Gastrocnemius medialis (tissue), 4 donors: ENCODE data around the gene NME3.

Experiments used
- POLR2A ChIP-seq, 2 donors: fragments of 450-650 bp; IDR thresholded peaks; one replicate each; pipeline ENCODE4 v1.6.1; 2017; ENCODE audit warnings: antibody characterized with exemption in 2 of 2, mild to moderate bottlenecking in 2 of 2, moderate library complexity in 2 of 2
- TF ChIP-seq, protein P1 (sequence below), 5 experiments: fragments of 450-650 bp in 3 of 5; fragments of 200-600 bp in 2 of 5; sonication (generic) in 2 of 5; IDR thresholded peaks in 4 of 5; conservative IDR thresholded peaks in 1 of 5; 1 replicate in 4 of 5; 2 replicates in 1 of 5; pipeline ENCODE4 v1.5.1; 2016 to 2019; ENCODE audit warnings: antibody characterized with exemption in 5 of 5, mild to moderate bottlenecking in 3 of 5, moderate library complexity in 3 of 5

DNA sequence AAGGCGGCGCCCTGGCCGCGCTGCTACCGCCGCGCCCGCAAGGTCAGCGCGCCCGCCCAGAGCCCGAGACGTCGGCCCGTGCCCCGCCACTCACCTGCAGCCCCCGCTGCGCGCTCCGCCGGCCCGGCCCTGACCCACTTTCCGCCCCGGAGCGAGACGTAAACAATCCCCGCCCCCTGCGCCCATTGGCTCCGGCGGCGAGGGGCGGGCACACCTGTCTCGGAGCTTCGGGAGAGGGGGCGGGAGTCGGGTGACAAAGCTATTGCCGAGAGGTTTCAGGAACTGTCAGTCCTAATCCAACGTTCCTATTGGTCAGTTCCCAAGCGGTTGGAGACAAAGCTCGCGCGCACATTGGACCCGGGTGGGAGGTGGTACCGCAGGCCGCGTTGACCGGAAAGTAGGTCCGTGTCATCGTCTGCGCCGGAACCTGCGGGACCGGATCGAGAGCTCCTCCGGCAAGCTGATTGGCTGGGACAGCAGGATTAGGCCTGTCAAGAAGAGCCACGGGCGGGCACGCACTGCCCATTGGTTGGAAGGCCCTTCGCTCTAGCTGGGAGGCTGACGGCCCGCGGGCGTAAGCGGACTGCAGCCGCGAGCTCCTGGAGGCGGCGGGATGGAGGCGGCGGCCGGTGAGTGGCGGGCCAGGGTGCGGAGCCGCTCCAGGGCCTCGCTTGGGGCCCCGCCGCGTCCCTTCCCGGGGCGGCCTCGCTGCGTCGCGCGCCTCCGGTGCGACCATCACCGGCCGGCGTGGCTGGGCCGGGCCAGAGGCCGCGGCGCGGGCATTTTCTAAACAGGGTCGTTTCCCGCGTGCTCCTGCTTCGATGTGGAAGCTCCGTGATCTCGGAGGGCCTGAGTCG, 11.3 kb upstream of the NME3 start, which contains the start of the genes NUBP2 and SPSB3:
- TF ChIP-seq, protein P1, sequence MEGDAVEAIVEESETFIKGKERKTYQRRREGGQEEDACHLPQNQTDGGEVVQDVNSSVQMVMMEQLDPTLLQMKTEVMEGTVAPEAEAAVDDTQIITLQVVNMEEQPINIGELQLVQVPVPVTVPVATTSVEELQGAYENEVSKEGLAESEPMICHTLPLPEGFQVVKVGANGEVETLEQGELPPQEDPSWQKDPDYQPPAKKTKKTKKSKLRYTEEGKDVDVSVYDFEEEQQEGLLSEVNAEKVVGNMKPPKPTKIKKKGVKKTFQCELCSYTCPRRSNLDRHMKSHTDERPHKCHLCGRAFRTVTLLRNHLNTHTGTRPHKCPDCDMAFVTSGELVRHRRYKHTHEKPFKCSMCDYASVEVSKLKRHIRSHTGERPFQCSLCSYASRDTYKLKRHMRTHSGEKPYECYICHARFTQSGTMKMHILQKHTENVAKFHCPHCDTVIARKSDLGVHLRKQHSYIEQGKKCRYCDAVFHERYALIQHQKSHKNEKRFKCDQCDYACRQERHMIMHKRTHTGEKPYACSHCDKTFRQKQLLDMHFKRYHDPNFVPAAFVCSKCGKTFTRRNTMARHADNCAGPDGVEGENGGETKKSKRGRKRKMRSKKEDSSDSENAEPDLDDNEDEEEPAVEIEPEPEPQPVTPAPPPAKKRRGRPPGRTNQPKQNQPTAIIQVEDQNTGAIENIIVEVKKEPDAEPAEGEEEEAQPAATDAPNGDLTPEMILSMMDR (IDR thresholded peaks at IDR 0.05 in 4 of 5, conservative IDR thresholded peaks at IDR 0.05 in 1 of 5), result peak in 2 of 5 experiments; percentile 20 to 49
- TF ChIP-seq POLR2A (IDR thresholded peaks at IDR 0.05), result peak; percentile 76 to 93
